Suprapubic skin (tissue), 4 donors: ENCODE measurements around the gene CTSO. TPM values are rescaled to one million over a fixed set of nuclear protein-coding genes. Genes with fewer than 3 reads are reported as not detected.
"Not testable (repeated sequence)": the region's sequence is repeated elsewhere in the genome, so short reads cannot be mapped to it uniquely, and the experiment has no call there.

Source experiments
- DNase-seq, 2 donors: peaks; one replicate each; pipeline ENCODE4 v3.0.0-alpha.2; 2019; ENCODE audit warnings: low spot score in 2 of 2
- H3K27ac ChIP-seq: fragments of 200-600 bp; sonication (generic); one replicate; pipeline ENCODE4 v1.5.1; 2019
- H3K27me3 ChIP-seq: fragments of 200-600 bp; sonication (generic); one replicate; pipeline ENCODE4 v1.5.1; 2019
- H3K36me3 ChIP-seq: fragments of 200-600 bp; sonication (generic); one replicate; pipeline ENCODE4 v1.5.1; 2019
- H3K4me1 ChIP-seq: fragments of 200-600 bp; sonication (generic); one replicate; pipeline ENCODE4 v1.5.1; 2019
- H3K4me3 ChIP-seq: fragments of 200-600 bp; sonication (generic); one replicate; pipeline ENCODE4 v1.5.1; 2019; ENCODE audit warnings: mild to moderate bottlenecking
- H3K9me3 ChIP-seq: fragments of 200-600 bp; sonication (generic); one replicate; pipeline ENCODE4 v1.5.1; 2019
- CTCF ChIP-seq, 2 donors: fragments of 200-600 bp in 1 of 2; fragments of 450-650 bp in 1 of 2; sonication (generic) in 1 of 2; IDR thresholded peaks; one replicate each; pipeline ENCODE4 v1.5.1; 2016 to 2019; ENCODE audit warnings: antibody characterized with exemption in 2 of 2, mild to moderate bottlenecking in 1 of 2, moderate library complexity in 1 of 2
- EP300 ChIP-seq: sonication (generic); formaldehyde crosslinking; IDR thresholded peaks from one replicate; pipeline ENCODE4 v1.6.1; 2017; ENCODE audit warnings: antibody characterized with exemption
- POLR2A ChIP-seq, 2 donors: fragments of 450-650 bp; IDR thresholded peaks; one replicate each; pipeline ENCODE4 v1.6.1; 2017; ENCODE audit warnings: antibody characterized with exemption in 2 of 2, mild to moderate bottlenecking in 2 of 2, moderate library complexity in 2 of 2
- POLR2AphosphoS5 ChIP-seq, 3 donors: sonication (generic); formaldehyde crosslinking; IDR thresholded peaks; one replicate each; pipeline ENCODE4 v1.6.1; 2017; ENCODE audit warnings: antibody characterized with exemption in 3 of 3
- WGBS: methylation state at CpG from one replicate; pipeline ENCODE4 v1.1.5; 2018; 5-methylcytosine and 5-hydroxymethylcytosine counted together
- total RNA-seq, 4 donors: library from RNA; depleted of rRNA; stranded (reverse); fragments of >200 nt; gene quantifications; one replicate each; pipeline ENCODE4 v1.1.0, GENCODE V29; 2016

CTSO gene
- total RNA-seq, 4 donors from 2014 or later = 5.7 to 8.0 (median 7.6) TPM

GRCh38 chr4:155944516-155944915, 9.2 kb downstream of the CTSO start:
- H3K27ac ChIP-seq = no peak overlapping the region
- no peaks in the 10 kb centered on the region for H3K27me3 ChIP-seq
- no peaks in the 10 kb centered on the region for H3K9me3 ChIP-seq
- no peaks in the 10 kb centered on the region for H3K4me1 ChIP-seq
- no peak overlapping the region for H3K4me3 ChIP-seq
- H3K36me3 ChIP-seq = peaks cover 8% of the 10 kb centered on the region
- no peak for TF ChIP-seq POLR2AphosphoS5 (IDR thresholded peaks at IDR 0.05)
- TF ChIP-seq POLR2A (IDR thresholded peaks at IDR 0.05) = no peak
- no peak for TF ChIP-seq CTCF (IDR thresholded peaks at IDR 0.05)
- no peak for TF ChIP-seq EP300
- no peak for DNase-seq
- 85% methylated on average over 1 of the region's 1 CpG for WGBS

- 91% methylated on average over 3 of the region's 3 CpGs for WGBS
- no peak for DNase-seq
- Histone ChIP-seq H3K4me3 (no peak overlapping the region), H3K36me3 (peaks cover 8% of the 10 kb centered on the region), H3K4me1 (no peaks in the 10 kb centered on the region), H3K27me3 (no peaks in the 10 kb centered on the region), H3K27ac (no peak overlapping the region), H3K9me3 (no peaks in the 10 kb centered on the region)
- no peak for TF ChIP-seq EP300
- no peak for TF ChIP-seq POLR2AphosphoS5 (IDR thresholded peaks at IDR 0.05)
- TF ChIP-seq POLR2A (IDR thresholded peaks at IDR 0.05) = no peak
Measured at GRCh38 chr4:155943605-155944291, 9.9 kb downstream of the CTSO start.

GRCh38 chr4:155941820-155942219, 11.8 kb downstream of the CTSO start:
- no peaks in the 10 kb centered on the region for H3K9me3 ChIP-seq
- no peak for DNase-seq
- H3K4me3 ChIP-seq = no peak overlapping the region
- peaks cover 19% of the 10 kb centered on the region for H3K36me3 ChIP-seq
- H3K27me3 ChIP-seq = no peaks in the 10 kb centered on the region
- WGBS = 100% methylated on average over 1 of the region's 1 CpG
- TF ChIP-seq EP300 (no peak), CTCF (IDR thresholded peaks at IDR 0.05) (no peak), POLR2A (IDR thresholded peaks at IDR 0.05) (no peak), POLR2AphosphoS5 (IDR thresholded peaks at IDR 0.05) (no peak)
- no peak overlapping the region for H3K27ac ChIP-seq
- H3K4me1 ChIP-seq = no peaks in the 10 kb centered on the region

- TF ChIP-seq CTCF (IDR thresholded peaks at IDR 0.05) (no peak), EP300 (no peak), POLR2A (IDR thresholded peaks at IDR 0.05) (no peak), POLR2AphosphoS5 (IDR thresholded peaks at IDR 0.05) (no peak)
- Histone ChIP-seq H3K27me3 (no peaks in the 10 kb centered on the region), H3K4me1 (no peaks in the 10 kb centered on the region), H3K9me3 (no peaks in the 10 kb centered on the region), H3K36me3 (peaks cover 19% of the 10 kb centered on the region), H3K4me3 (no peak overlapping the region), H3K27ac (no peak overlapping the region)
- 79% methylated on average over 6 of the region's 6 CpGs for WGBS
- no peak for DNase-seq
Measured at GRCh38 chr4:155941085-155941790, 12.4 kb downstream of the CTSO start.

- Histone ChIP-seq H3K27me3 (no peaks in the 10 kb centered on the region), H3K9me3 (no peaks in the 10 kb centered on the region), H3K4me3 (no peak overlapping the region), H3K4me1 (no peaks in the 10 kb centered on the region), H3K36me3 (peaks cover 11% of the 10 kb centered on the region), H3K27ac (no peak overlapping the region)
- no peak for DNase-seq
- no peak for TF ChIP-seq EP300
- TF ChIP-seq POLR2A (IDR thresholded peaks at IDR 0.05) = no peak
- no peak for TF ChIP-seq POLR2AphosphoS5 (IDR thresholded peaks at IDR 0.05)
- TF ChIP-seq CTCF (IDR thresholded peaks at IDR 0.05) = no peak
- WGBS = 80% methylated on average over 4 of the region's 4 CpGs
Measured at GRCh38 chr4:155935389-155935986, 18.2 kb downstream of the CTSO start.

- H3K27ac ChIP-seq, H3K4me3 ChIP-seq, H3K27me3 ChIP-seq, H3K9me3 ChIP-seq, DNase-seq, H3K4me1 ChIP-seq: not testable (repeated sequence)
- peaks cover 14% of the 10 kb centered on the region for H3K36me3 ChIP-seq
- 96% methylated on average over 4 of the region's 4 CpGs for WGBS
Measured at GRCh38 chr4:155934634-155935033, 19.0 kb downstream of the CTSO start.
